Measurements from ENCODE around the gene PLCB1. TPM values are rescaled to one million over a fixed set of nuclear protein-coding genes. Genes with fewer than 3 reads are reported as not detected.
"Not testable (repeated sequence)": the region's sequence is repeated elsewhere in the genome, so short reads cannot be mapped to it uniquely, and the experiment has no call there.

Gene PLCB1
- total RNA-seq, 1 donor from 2014 or later: 37.4 TPM

DNA sequence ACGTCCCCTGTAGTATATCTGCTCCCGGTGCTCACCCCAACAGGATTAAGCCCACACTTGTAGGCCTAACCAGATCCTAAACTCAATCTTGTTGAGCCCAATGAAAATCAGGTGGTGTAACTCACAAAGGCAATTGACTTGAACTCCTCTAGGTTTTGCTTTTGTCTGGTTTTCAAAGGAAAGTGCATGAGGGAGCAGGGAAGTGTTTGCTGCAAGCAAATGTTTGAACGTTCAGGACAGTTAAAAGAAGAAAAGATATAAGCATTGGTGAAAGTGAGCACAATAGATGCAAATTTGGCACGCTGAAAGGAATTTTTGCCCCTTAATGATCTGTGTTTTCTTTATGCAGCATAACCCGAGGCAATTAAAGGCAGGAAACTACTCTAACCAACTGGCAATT, 212.6 kb downstream of the PLCB1 start:
- H3K27ac Mint-ChIP-seq (ENCODE audit: unreplicated experiment): no peak overlapping the region
- peaks cover 4% of the 10 kb centered on the region for H3K4me1 Mint-ChIP-seq (ENCODE audit: low read depth, unreplicated experiment)
- H3K36me3 Mint-ChIP-seq (ENCODE audit: unreplicated experiment): peaks cover 7% of the 10 kb centered on the region
- no peak overlapping the region for H3K4me3 Mint-ChIP-seq (ENCODE audit: unreplicated experiment)
- peaks cover 3% of the 10 kb centered on the region for H3K9me3 Mint-ChIP-seq (ENCODE audit: unreplicated experiment)
- TF ChIP-seq, protein P1, sequence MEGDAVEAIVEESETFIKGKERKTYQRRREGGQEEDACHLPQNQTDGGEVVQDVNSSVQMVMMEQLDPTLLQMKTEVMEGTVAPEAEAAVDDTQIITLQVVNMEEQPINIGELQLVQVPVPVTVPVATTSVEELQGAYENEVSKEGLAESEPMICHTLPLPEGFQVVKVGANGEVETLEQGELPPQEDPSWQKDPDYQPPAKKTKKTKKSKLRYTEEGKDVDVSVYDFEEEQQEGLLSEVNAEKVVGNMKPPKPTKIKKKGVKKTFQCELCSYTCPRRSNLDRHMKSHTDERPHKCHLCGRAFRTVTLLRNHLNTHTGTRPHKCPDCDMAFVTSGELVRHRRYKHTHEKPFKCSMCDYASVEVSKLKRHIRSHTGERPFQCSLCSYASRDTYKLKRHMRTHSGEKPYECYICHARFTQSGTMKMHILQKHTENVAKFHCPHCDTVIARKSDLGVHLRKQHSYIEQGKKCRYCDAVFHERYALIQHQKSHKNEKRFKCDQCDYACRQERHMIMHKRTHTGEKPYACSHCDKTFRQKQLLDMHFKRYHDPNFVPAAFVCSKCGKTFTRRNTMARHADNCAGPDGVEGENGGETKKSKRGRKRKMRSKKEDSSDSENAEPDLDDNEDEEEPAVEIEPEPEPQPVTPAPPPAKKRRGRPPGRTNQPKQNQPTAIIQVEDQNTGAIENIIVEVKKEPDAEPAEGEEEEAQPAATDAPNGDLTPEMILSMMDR (IDR thresholded peaks at IDR 0.05; ENCODE audit: partially characterized antibody, unreplicated experiment): no peak
- H3K27me3 Mint-ChIP-seq (ENCODE audit: unreplicated experiment): peaks cover 6% of the 10 kb centered on the region
- no peak for DNase-seq

DNA sequence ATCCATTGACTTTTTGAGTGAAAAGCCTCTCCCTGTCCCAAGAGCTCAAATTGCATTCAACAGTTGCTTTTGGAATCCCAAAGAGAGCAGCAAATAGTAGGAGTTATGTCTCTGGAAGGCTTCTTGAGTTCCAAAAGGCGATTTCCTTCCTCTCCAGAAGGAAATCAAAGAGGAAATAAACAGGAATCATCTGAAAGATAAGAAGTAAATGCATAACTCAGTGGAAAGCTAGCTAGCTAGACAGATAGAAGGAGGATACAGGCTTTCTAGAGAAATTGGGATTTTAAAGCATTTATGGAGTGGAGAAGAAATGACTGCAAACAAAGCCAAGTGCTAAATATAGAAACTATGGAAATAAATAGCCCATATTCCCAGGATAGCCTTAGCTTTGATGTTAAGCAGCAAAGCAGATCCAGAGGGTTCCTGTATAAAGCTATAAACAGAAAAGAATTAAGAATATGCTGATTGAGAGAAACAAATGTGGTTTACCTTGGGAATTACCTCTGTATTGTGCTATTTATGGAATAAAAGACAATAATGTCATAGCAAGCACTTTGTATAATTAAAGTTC, 214.7 kb downstream of the PLCB1 start:
- TF ChIP-seq, protein P1 (IDR thresholded peaks at IDR 0.05; ENCODE audit: partially characterized antibody, unreplicated experiment): no peak
- Mint-ChIP-seq H3K4me1 (ENCODE audit: low read depth, unreplicated experiment) (peaks cover 4% of the 10 kb centered on the region), H3K4me3 (ENCODE audit: unreplicated experiment) (no peak overlapping the region), H3K27ac (ENCODE audit: unreplicated experiment) (no peak overlapping the region), H3K27me3 (ENCODE audit: unreplicated experiment) (no peaks in the 10 kb centered on the region), H3K36me3 (ENCODE audit: unreplicated experiment) (no peaks in the 10 kb centered on the region), H3K9me3 (ENCODE audit: unreplicated experiment) (no peaks in the 10 kb centered on the region)
- no peak for DNase-seq

DNA sequence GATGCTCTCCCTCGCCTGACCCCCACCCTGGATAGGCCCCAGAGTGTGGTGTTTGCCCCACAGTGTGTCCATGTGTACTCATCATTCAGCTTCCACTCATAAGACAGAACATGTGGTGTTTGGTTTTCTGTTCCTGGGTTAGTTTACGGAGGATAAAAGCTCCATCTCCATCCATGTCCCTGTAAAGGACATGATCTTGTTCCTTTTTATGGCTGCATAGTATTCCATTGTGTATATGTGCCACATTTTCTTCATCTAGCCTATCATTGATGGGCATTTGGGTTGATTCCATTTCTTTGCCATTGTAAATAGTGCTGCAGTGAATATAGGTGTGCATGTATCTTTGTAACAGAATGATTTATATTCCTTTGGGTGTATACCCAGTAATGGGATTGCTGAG, 218.2 kb downstream of the PLCB1 start:
- H3K9me3 Mint-ChIP-seq (ENCODE audit: unreplicated experiment); H3K27ac Mint-ChIP-seq (ENCODE audit: unreplicated experiment); H3K4me1 Mint-ChIP-seq (ENCODE audit: low read depth, unreplicated experiment); H3K36me3 Mint-ChIP-seq (ENCODE audit: unreplicated experiment); H3K27me3 Mint-ChIP-seq (ENCODE audit: unreplicated experiment); DNase-seq; H3K4me3 Mint-ChIP-seq (ENCODE audit: unreplicated experiment): not testable (repeated sequence)

DNA sequence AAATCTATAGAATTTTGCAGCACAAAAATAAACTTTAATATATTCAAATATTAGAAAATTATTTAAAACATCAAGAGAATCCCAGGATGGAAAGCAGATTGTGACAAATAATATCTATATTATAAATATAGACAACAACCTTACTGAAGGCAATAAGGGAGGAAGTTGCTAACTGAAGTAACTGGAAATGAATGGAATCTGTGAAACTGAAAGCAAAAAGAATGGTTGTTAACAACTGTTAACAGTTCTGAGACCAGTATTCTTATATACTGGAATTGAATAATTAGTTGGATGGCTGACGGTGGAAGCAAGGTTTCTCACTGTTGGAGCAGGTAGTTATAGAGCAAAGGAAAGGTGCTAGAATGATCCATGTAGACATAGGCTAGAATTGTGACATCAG, 220.4 kb downstream of the PLCB1 start:
- DNase-seq: no peak
- H3K4me1 Mint-ChIP-seq (ENCODE audit: low read depth, unreplicated experiment): no peaks in the 10 kb centered on the region
- H3K4me3 Mint-ChIP-seq (ENCODE audit: unreplicated experiment): no peak overlapping the region
- H3K27me3 Mint-ChIP-seq (ENCODE audit: unreplicated experiment): no peaks in the 10 kb centered on the region
- no peaks in the 10 kb centered on the region for H3K9me3 Mint-ChIP-seq (ENCODE audit: unreplicated experiment)
- H3K27ac Mint-ChIP-seq (ENCODE audit: unreplicated experiment): no peak overlapping the region
- TF ChIP-seq, protein P1 (IDR thresholded peaks at IDR 0.05; ENCODE audit: partially characterized antibody, unreplicated experiment): no peak
- no peaks in the 10 kb centered on the region for H3K36me3 Mint-ChIP-seq (ENCODE audit: unreplicated experiment)

DNA sequence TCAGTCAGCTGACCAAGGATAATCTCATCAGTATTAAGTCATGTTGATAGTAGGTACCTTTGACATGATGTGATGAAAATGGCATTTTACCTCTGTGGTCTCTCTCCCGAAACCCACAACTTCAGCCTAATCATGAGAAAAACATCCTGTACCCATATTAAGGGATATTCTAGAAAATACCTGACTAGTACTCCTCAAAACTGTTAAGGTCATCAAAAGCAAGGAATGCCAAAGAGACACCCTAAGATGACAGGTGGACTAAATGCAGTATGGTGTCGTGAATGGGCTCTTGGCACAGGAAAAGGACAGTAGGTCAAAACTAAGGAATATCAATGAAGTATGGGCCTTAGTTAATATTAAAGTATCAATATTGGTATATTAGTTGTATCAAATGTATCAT, 221.4 kb downstream of the PLCB1 start:
- Mint-ChIP-seq H3K27me3 (ENCODE audit: unreplicated experiment) (no peaks in the 10 kb centered on the region), H3K9me3 (ENCODE audit: unreplicated experiment) (no peaks in the 10 kb centered on the region), H3K4me3 (ENCODE audit: unreplicated experiment) (no peak overlapping the region), H3K4me1 (ENCODE audit: low read depth, unreplicated experiment) (no peaks in the 10 kb centered on the region), H3K27ac (ENCODE audit: unreplicated experiment) (no peak overlapping the region), H3K36me3 (ENCODE audit: unreplicated experiment) (no peaks in the 10 kb centered on the region)
- TF ChIP-seq, protein P1 (IDR thresholded peaks at IDR 0.05; ENCODE audit: partially characterized antibody, unreplicated experiment): no peak
- DNase-seq: no peak
